PC-9 (cell line): Measurements from ENCODE around the gene FREM2. TPM values are rescaled to one million over a fixed set of nuclear protein-coding genes. Genes with fewer than 3 reads are reported as not detected.

Experiments used
- BruUV-seq: library from RNA; stranded (reverse); fragments of 400-500 nt; replicated peaks from 2 replicates; lab custom pipeline; 2021; lab: Mats Ljungman, UMichigan
- CTCF ChIA-PET: fragments of 300-600 bp; sonication (Branson Sonifier 250); formaldehyde crosslinking; loops from one replicate; lab custom pipeline; 2022; ENCODE audit warnings: antibody characterized with exemption; lab: Charles Lee
- POLR2A ChIA-PET: fragments of 300-600 bp; sonication (Branson Sonifier 250); formaldehyde crosslinking; loops from one replicate; lab custom pipeline; 2022; ENCODE audit warnings: antibody characterized with exemption; ENCODE audit not compliant: unreplicated experiment; lab: Charles Lee
- DNase-seq, 2 experiments: peaks; one replicate each; pipeline versions ENCODE4 v3.0.0 to v3.0.0-alpha.2; 2015 to 2022; ENCODE audit warnings: mixed read lengths in 1 of 2
- H2AFZ ChIP-seq: fragments of 200-600 bp; sonication (generic); 2 replicates; pipeline ENCODE4 v1.8.1; 2017; ENCODE audit warnings: antibody characterized with exemption
- H3F3A ChIP-seq: fragments of 200-600 bp; sonication (generic); 2 replicates; pipeline ENCODE4 v1.8.1; 2017; ENCODE audit warnings: antibody characterized with exemption, mild to moderate bottlenecking, low read depth; ENCODE audit not compliant: insufficient read depth
- H3K27ac ChIP-seq: fragments of 200-600 bp; sonication (generic); 2 replicates; pipeline ENCODE4 v1.6.1; 2016; ENCODE audit warnings: mixed run types
- H3K27me3 ChIP-seq: fragments of 200-600 bp; sonication (generic); 2 replicates; pipeline ENCODE4 v1.6.1; 2016; ENCODE audit warnings: low read depth, mixed run types; ENCODE audit not compliant: insufficient read depth
- H3K36me3 ChIP-seq: fragments of 200-600 bp; sonication (generic); 2 replicates; pipeline ENCODE4 v1.6.1; 2016; ENCODE audit warnings: low read depth, mixed run types
- H3K4me1 ChIP-seq: fragments of 200-600 bp; sonication (generic); replicated peaks from 2 replicates; pipeline ENCODE4 v1.6.1; 2016; ENCODE audit warnings: mixed run types; ENCODE audit not compliant: insufficient read depth
- H3K4me2 ChIP-seq: fragments of 200-600 bp; sonication (generic); 2 replicates; pipeline ENCODE4 v1.6.1; 2017; ENCODE audit warnings: mixed run types
- H3K4me3 ChIP-seq: fragments of 200-600 bp; sonication (generic); 2 replicates; pipeline ENCODE4 v1.6.1; 2016; ENCODE audit warnings: mixed run types
- H3K79me2 ChIP-seq: fragments of 200-600 bp; sonication (generic); 2 replicates; pipeline ENCODE4 v1.6.1; 2017; ENCODE audit warnings: low read depth, mixed run types
- H3K9me2 ChIP-seq: fragments of 200-600 bp; sonication (generic); 2 replicates; pipeline ENCODE4 v1.8.1; 2017; ENCODE audit warnings: mild to moderate bottlenecking; ENCODE audit not compliant: insufficient read depth
- H3K9me3 ChIP-seq: fragments of 200-600 bp; sonication (generic); 2 replicates; pipeline ENCODE4 v1.8.1; 2016; ENCODE audit warnings: low read depth; ENCODE audit not compliant: insufficient read depth
- H4K20me1 ChIP-seq: fragments of 200-600 bp; sonication (generic); 2 replicates; pipeline ENCODE4 v1.8.1; 2017; ENCODE audit not compliant: insufficient read depth
- EZH2 ChIP-seq: fragments of 200-600 bp; sonication (generic); IDR thresholded peaks from 2 replicates; pipeline ENCODE4 v1.8.0; 2017; ENCODE audit warnings: antibody characterized with exemption, low read depth
- intact Hi-C: fragments of 100-400 bp; cut with micrococcal nuclease; formaldehyde crosslinking; loops from one replicate; pipeline ENCODE4 v1.10.0; 2022; ENCODE audit not compliant: unreplicated experiment
- total RNA-seq: library from RNA; stranded (reverse); gene quantifications from 2 replicates; pipeline ENCODE4 v1.2.3, GENCODE V29; 2021
- TF ChIP-seq, protein P1 (sequence below): fragments of 200-600 bp; sonication (generic); conservative IDR thresholded peaks from 2 replicates; pipeline ENCODE4 v1.6.1; 2017; ENCODE audit warnings: mixed run types, antibody characterized with exemption, mild to moderate bottlenecking, moderate library complexity

FREM2 gene
- total RNA-seq, 1 experiment from 2014 or later = 0.65 TPM

- Histone ChIP-seq H4K20me1 (no peaks in the 10 kb centered on the region), H3K4me2 (no peak overlapping the region), H3K9me3 (no peaks in the 10 kb centered on the region), H3K79me2 (no peaks in the 10 kb centered on the region), H3K9me2 (no peaks in the 10 kb centered on the region), H3K27me3 (no peaks in the 10 kb centered on the region), H2AFZ (no peak overlapping the region), H3K36me3 (no peaks in the 10 kb centered on the region), H3K4me1 (no peaks in the 10 kb centered on the region), H3F3A (no peaks in the 10 kb centered on the region), H3K27ac (no peak overlapping the region), H3K4me3 (no peak overlapping the region)
- no TSS peak for BruUV-seq
- POLR2A ChIA-PET = no interaction called here
- CTCF ChIA-PET = no interaction called here
- intact Hi-C loops = no loop called here
- DNase-seq = no peak
- TF ChIP-seq EZH2 = no peak
- TF ChIP-seq, protein P1, sequence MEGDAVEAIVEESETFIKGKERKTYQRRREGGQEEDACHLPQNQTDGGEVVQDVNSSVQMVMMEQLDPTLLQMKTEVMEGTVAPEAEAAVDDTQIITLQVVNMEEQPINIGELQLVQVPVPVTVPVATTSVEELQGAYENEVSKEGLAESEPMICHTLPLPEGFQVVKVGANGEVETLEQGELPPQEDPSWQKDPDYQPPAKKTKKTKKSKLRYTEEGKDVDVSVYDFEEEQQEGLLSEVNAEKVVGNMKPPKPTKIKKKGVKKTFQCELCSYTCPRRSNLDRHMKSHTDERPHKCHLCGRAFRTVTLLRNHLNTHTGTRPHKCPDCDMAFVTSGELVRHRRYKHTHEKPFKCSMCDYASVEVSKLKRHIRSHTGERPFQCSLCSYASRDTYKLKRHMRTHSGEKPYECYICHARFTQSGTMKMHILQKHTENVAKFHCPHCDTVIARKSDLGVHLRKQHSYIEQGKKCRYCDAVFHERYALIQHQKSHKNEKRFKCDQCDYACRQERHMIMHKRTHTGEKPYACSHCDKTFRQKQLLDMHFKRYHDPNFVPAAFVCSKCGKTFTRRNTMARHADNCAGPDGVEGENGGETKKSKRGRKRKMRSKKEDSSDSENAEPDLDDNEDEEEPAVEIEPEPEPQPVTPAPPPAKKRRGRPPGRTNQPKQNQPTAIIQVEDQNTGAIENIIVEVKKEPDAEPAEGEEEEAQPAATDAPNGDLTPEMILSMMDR = no peak
These were observed 10.9 kb downstream of the FREM2 start for GRCh38 chr13:38697628-38698333.

DNA sequence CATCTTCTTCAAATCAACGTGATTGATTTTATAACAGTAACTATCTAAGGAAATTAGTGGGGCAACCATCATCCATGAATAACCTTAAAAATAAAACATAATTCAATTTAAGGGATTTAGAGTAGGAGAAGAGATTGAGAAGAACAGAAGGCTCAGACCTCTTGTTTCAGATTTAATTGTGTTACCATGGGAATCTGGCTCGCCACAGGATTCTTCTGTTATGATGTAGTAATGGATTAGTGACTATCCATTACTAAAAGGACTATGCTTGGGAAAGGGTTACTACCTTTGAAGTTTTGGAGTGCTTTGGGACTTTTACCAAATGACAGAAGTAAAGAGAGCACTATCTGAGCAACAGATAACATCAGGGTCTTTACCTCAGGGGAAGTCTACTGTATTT is 13.2 kb downstream of the FREM2 start:
- no peaks in the 10 kb centered on the region for H4K20me1 ChIP-seq
- POLR2A ChIA-PET = no interaction called here
- no peaks in the 10 kb centered on the region for H3K36me3 ChIP-seq
- no peak overlapping the region for H3K4me3 ChIP-seq
- TF ChIP-seq EZH2 = no peak
- TF ChIP-seq, protein P1 = no peak
- no peak overlapping the region for H3K4me2 ChIP-seq
- no TSS peak for BruUV-seq
- intact Hi-C loops = no loop called here
- no peak overlapping the region for H2AFZ ChIP-seq
- no peaks in the 10 kb centered on the region for H3K4me1 ChIP-seq
- no peak for DNase-seq
- no peaks in the 10 kb centered on the region for H3K27me3 ChIP-seq
- no peaks in the 10 kb centered on the region for H3K79me2 ChIP-seq
- H3K9me3 ChIP-seq = no peaks in the 10 kb centered on the region
- no peaks in the 10 kb centered on the region for H3K9me2 ChIP-seq
- CTCF ChIA-PET = no interaction called here
- H3K27ac ChIP-seq = no peak overlapping the region
- H3F3A ChIP-seq = no peaks in the 10 kb centered on the region

GRCh38 chr13:38702669-38703068 is 15.8 kb downstream of the FREM2 start:
- no peak for TF ChIP-seq EZH2
- TF ChIP-seq, protein P1 = no peak
- Histone ChIP-seq H3K27me3 (no peaks in the 10 kb centered on the region), H3K79me2 (no peaks in the 10 kb centered on the region), H3K27ac (no peak overlapping the region), H4K20me1 (no peaks in the 10 kb centered on the region), H3K36me3 (no peaks in the 10 kb centered on the region), H2AFZ (no peak overlapping the region), H3K4me2 (no peak overlapping the region), H3K4me1 (no peaks in the 10 kb centered on the region), H3K4me3 (no peak overlapping the region), H3K9me3 (no peaks in the 10 kb centered on the region), H3K9me2 (no peaks in the 10 kb centered on the region), H3F3A (no peaks in the 10 kb centered on the region)
- CTCF ChIA-PET = no interaction called here
- intact Hi-C loops = no loop called here
- no TSS peak for BruUV-seq
- no peak for DNase-seq
- POLR2A ChIA-PET = no interaction called here
